GM19455 (cell line): ENCODE results near the gene ZNF667.
A peak's percentile ranks its signal among the peaks of the same experiment; 100 is the strongest.

Source experiments
- ATAC-seq: cut with Tn5 transposase; IDR thresholded peaks from one replicate; pipeline ENCODE4 v1.9.1; 2021; ENCODE audit not compliant: unreplicated experiment

The ZNF667 gene

GRCh38 chr19:56393119-56394012 is 83.8 kb downstream of the ZNF667 start, which contains the start of gene ZNF582:
TSS of gene ZNF582 (minus strand) at chr19:56393534. CDS start at chr19:56391752, 1,782 bp downstream.
- peak; percentile 78 for ATAC-seq
